SW 1271 (cell line): ENCODE results near the gene CTNNA2.

Source experiments
- DNase-seq, 2 experiments: peaks; one replicate each; lab custom pipeline; 2025; lab: John Stamatoyannopoulos, UW

CTNNA2 gene

GRCh38 chr2:80403081-80403480 lies 890.2 kb downstream of the CTNNA2 start:
- no peak for DNase-seq

- no peak for DNase-seq
These were observed 894.5 kb downstream of the CTNNA2 start for GRCh38 chr2:80407377-80407776.

- no peak for DNase-seq
These were observed 897.5 kb downstream of the CTNNA2 start for GRCh38 chr2:80410346-80410745.

- DNase-seq, result no peak
These were observed 900.3 kb downstream of the CTNNA2 start for GRCh38 chr2:80413136-80413535.

GRCh38 chr2:80417737-80418136 lies 904.9 kb downstream of the CTNNA2 start:
- DNase-seq, result no peak

- DNase-seq, result no peak
These were observed 907.8 kb downstream of the CTNNA2 start for GRCh38 chr2:80420530-80421208.

GRCh38 chr2:80429251-80429650 lies 916.4 kb downstream of the CTNNA2 start:
- DNase-seq, result no peak

- no peak for DNase-seq
These were observed 925.1 kb downstream of the CTNNA2 start for GRCh38 chr2:80437959-80438358.

- DNase-seq, result no peak
These were observed 925.8 kb downstream of the CTNNA2 start for GRCh38 chr2:80438686-80439085.

GRCh38 chr2:80454628-80455027 lies 941.8 kb downstream of the CTNNA2 start:
- DNase-seq, result no peak

GRCh38 chr2:80459028-80459427 lies 946.2 kb downstream of the CTNNA2 start:
- DNase-seq, result no peak

GRCh38 chr2:80461505-80462197 lies 948.8 kb downstream of the CTNNA2 start:
- DNase-seq, result no peak

GRCh38 chr2:80462654-80463053 lies 949.8 kb downstream of the CTNNA2 start:
- DNase-seq, result no peak

GRCh38 chr2:80464275-80464674 lies 951.4 kb downstream of the CTNNA2 start:
- no peak for DNase-seq

GRCh38 chr2:80467262-80467811 lies 954.5 kb downstream of the CTNNA2 start:
- no peak for DNase-seq

GRCh38 chr2:80469428-80469827 lies 956.6 kb downstream of the CTNNA2 start:
- no peak for DNase-seq

GRCh38 chr2:80473069-80473468 lies 960.2 kb downstream of the CTNNA2 start:
- no peak for DNase-seq

GRCh38 chr2:80473796-80474195 lies 960.9 kb downstream of the CTNNA2 start:
- DNase-seq, result no peak

GRCh38 chr2:80475970-80476369 lies 963.1 kb downstream of the CTNNA2 start:
- DNase-seq, result no peak

- DNase-seq, result no peak
These were observed 963.8 kb downstream of the CTNNA2 start for GRCh38 chr2:80476535-80477117.

GRCh38 chr2:80482276-80482675 lies 969.4 kb downstream of the CTNNA2 start:
- DNase-seq, result no peak

- peak; percentile 59 to 70 for DNase-seq
These were observed 976.9 kb downstream of the CTNNA2 start for GRCh38 chr2:80489717-80490116.

GRCh38 chr2:80490964-80491363 lies 978.1 kb downstream of the CTNNA2 start:
- no peak for DNase-seq
